H1 (cell line): ENCODE measurements around the gene GREM2. TPM values are rescaled to one million over a fixed set of nuclear protein-coding genes. Genes with fewer than 3 reads are reported as not detected.

ENCODE experiments used
- CTBP2 ChIP-seq: IDR thresholded peaks from 2 replicates; pipeline ENCODE4 v1.7.0; 2011; ENCODE audit warnings: borderline replicate concordance, mild to moderate bottlenecking, moderate library complexity, mixed read lengths, low read length; ENCODE audit not compliant: insufficient read depth, insufficient read length
- RFX5 ChIP-seq: IDR thresholded peaks from 2 replicates; pipeline ENCODE4 v1.6.1; 2011; ENCODE audit warnings: low read depth, low read length, improper control_type of control experiment, borderline replicate concordance
- polyA plus RNA-seq, 7 experiments: library from polyadenylated mRNA; depleted of rRNA in 3 of 7; stranded (reverse) in 5 of 7; unstranded in 2 of 7; fragments of >200 nt in 5 of 7; fragments of 200-250 nt in 2 of 7; gene quantifications; 1 replicate in 5 of 7; 2 replicates in 1 of 7; 4 replicates in 1 of 7; pipeline versions ENCODE4 v1.2.1 to v1.2.3, GENCODE V29; 2011 to 2013; ENCODE audit warnings: missing spikeins in 2 of 7, mixed read lengths in 2 of 7
- total RNA-seq: library from RNA; stranded (reverse); fragmentation: NEBNext Ultra II Directional; extraction: Animal tissue kit (Norgen Biotek cat#: 25700); gene quantifications from 2 replicates; pipeline ENCODE4 v1.2.1, GENCODE V29; 2021
- TF ChIP-seq, protein P1 (sequence below): fragments of 300-600 bp; sonication (generic); IDR thresholded peaks from 2 replicates; pipeline ENCODE4 v1.7.1; 2012; ENCODE audit warnings: low read length, moderate library complexity, mild to moderate bottlenecking, inconsistent platforms; ENCODE audit not compliant: insufficient replicate concordance

GREM2 gene
- total and polyA plus RNA-seq, 2 of the 8 experiments (the other 6 are each of a cell fraction or from before 2014, with no cell fraction given), result 0.05 TPM; not detected in 1

DNA sequence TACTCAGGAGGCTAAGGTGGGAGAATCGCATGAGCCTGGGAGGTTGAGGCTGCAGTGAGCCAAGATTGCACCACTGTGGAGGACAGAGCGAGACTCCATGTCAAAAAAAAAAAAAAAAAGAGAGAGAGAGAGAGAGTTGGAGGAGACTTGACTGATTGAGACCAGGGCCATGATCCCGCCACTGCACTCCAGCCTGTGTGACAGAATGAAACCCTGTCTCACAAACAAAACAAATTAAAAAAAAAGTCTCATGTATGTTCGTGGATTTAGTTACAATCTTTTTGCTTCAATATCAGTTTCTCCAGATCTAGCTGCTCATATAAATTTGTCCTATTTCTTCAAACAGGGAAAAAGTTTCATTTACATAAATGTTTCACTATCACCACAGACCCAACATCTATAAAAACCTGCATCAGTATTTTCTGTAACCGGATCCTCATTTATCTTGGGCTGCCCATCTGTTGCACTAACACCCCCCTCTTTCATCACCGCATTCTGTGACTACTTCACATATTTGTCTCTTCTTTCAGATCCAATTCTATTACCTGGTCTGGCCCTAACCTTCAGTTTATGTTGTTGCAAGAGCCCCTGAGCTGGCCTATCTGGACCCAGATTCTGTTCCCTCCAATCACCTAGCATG is 127.0 kb downstream of the GREM2 start (continued):
- TF ChIP-seq, protein P1, sequence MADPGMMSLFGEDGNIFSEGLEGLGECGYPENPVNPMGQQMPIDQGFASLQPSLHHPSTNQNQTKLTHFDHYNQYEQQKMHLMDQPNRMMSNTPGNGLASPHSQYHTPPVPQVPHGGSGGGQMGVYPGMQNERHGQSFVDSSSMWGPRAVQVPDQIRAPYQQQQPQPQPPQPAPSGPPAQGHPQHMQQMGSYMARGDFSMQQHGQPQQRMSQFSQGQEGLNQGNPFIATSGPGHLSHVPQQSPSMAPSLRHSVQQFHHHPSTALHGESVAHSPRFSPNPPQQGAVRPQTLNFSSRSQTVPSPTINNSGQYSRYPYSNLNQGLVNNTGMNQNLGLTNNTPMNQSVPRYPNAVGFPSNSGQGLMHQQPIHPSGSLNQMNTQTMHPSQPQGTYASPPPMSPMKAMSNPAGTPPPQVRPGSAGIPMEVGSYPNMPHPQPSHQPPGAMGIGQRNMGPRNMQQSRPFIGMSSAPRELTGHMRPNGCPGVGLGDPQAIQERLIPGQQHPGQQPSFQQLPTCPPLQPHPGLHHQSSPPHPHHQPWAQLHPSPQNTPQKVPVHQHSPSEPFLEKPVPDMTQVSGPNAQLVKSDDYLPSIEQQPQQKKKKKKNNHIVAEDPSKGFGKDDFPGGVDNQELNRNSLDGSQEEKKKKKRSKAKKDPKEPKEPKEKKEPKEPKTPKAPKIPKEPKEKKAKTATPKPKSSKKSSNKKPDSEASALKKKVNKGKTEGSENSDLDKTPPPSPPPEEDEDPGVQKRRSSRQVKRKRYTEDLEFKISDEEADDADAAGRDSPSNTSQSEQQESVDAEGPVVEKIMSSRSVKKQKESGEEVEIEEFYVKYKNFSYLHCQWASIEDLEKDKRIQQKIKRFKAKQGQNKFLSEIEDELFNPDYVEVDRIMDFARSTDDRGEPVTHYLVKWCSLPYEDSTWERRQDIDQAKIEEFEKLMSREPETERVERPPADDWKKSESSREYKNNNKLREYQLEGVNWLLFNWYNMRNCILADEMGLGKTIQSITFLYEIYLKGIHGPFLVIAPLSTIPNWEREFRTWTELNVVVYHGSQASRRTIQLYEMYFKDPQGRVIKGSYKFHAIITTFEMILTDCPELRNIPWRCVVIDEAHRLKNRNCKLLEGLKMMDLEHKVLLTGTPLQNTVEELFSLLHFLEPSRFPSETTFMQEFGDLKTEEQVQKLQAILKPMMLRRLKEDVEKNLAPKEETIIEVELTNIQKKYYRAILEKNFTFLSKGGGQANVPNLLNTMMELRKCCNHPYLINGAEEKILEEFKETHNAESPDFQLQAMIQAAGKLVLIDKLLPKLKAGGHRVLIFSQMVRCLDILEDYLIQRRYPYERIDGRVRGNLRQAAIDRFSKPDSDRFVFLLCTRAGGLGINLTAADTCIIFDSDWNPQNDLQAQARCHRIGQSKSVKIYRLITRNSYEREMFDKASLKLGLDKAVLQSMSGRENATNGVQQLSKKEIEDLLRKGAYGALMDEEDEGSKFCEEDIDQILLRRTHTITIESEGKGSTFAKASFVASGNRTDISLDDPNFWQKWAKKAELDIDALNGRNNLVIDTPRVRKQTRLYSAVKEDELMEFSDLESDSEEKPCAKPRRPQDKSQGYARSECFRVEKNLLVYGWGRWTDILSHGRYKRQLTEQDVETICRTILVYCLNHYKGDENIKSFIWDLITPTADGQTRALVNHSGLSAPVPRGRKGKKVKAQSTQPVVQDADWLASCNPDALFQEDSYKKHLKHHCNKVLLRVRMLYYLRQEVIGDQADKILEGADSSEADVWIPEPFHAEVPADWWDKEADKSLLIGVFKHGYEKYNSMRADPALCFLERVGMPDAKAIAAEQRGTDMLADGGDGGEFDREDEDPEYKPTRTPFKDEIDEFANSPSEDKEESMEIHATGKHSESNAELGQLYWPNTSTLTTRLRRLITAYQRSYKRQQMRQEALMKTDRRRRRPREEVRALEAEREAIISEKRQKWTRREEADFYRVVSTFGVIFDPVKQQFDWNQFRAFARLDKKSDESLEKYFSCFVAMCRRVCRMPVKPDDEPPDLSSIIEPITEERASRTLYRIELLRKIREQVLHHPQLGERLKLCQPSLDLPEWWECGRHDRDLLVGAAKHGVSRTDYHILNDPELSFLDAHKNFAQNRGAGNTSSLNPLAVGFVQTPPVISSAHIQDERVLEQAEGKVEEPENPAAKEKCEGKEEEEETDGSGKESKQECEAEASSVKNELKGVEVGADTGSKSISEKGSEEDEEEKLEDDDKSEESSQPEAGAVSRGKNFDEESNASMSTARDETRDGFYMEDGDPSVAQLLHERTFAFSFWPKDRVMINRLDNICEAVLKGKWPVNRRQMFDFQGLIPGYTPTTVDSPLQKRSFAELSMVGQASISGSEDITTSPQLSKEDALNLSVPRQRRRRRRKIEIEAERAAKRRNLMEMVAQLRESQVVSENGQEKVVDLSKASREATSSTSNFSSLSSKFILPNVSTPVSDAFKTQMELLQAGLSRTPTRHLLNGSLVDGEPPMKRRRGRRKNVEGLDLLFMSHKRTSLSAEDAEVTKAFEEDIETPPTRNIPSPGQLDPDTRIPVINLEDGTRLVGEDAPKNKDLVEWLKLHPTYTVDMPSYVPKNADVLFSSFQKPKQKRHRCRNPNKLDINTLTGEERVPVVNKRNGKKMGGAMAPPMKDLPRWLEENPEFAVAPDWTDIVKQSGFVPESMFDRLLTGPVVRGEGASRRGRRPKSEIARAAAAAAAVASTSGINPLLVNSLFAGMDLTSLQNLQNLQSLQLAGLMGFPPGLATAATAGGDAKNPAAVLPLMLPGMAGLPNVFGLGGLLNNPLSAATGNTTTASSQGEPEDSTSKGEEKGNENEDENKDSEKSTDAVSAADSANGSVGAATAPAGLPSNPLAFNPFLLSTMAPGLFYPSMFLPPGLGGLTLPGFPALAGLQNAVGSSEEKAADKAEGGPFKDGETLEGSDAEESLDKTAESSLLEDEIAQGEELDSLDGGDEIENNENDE, result no peak
- TF ChIP-seq RFX5 (no peak), CTBP2 (no peak)
- TF ChIP-seq, all 59 proteins: peak for 0
